WI38 (cell line): Measurements from ENCODE around the gene MED27.

Experiments
- H3K4me3 ChIP-seq: 2 replicates; pipeline ENCODE4 v1.5.1; 2011; ENCODE audit warnings: low read depth, mild to moderate bottlenecking, control low read depth, low read length
- TF ChIP-seq, protein P1 (sequence below): IDR thresholded peaks from 2 replicates; pipeline ENCODE4 v1.5.1; 2012; ENCODE audit warnings: low read depth, mild to moderate bottlenecking, control low read depth, low read length

Gene MED27

DNA sequence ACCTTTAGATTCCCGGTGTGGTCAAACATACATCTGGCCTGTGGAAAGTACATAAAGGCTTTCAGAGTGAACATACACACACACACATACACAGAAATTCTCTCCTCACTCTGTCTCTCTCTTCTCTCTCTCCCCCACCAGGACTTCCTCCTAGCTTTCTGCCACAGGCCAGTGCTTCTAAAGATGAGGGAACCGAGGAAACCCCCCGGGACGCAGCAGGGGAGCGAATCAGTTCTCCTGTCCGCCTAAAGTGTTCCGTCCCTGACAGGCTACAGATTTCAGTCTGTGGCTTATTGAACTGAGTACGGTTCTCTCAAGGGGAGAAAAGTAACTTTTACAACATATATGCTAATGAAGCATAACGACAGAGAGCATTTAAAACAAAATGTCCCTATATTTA, 75.8 kb downstream of the MED27 start:
- no peak overlapping the region for H3K4me3 ChIP-seq
- TF ChIP-seq, protein P1, sequence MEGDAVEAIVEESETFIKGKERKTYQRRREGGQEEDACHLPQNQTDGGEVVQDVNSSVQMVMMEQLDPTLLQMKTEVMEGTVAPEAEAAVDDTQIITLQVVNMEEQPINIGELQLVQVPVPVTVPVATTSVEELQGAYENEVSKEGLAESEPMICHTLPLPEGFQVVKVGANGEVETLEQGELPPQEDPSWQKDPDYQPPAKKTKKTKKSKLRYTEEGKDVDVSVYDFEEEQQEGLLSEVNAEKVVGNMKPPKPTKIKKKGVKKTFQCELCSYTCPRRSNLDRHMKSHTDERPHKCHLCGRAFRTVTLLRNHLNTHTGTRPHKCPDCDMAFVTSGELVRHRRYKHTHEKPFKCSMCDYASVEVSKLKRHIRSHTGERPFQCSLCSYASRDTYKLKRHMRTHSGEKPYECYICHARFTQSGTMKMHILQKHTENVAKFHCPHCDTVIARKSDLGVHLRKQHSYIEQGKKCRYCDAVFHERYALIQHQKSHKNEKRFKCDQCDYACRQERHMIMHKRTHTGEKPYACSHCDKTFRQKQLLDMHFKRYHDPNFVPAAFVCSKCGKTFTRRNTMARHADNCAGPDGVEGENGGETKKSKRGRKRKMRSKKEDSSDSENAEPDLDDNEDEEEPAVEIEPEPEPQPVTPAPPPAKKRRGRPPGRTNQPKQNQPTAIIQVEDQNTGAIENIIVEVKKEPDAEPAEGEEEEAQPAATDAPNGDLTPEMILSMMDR = no peak

DNA sequence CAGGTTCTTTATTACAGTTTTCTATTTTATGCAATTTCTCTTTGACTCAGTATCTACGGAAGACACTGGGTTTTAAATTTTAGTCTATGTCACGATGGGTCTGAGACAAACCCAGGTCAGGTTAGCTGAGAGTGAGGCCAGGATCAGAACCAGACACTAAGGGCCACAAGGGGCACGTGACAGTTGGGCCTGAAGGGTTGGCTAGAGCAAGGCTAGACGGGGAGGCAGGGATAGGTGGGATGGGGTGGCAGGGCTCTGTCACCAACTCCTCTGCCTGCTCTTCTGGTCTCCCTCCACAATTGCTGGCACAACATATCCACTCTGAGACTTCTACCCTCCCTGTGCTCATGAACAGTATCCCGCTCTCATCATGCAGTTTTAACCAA, 76.4 kb downstream of the MED27 start:
- TF ChIP-seq, protein P1 = no peak
- H3K4me3 ChIP-seq = no peak overlapping the region

- TF ChIP-seq, protein P1 = no peak
- no peak overlapping the region for H3K4me3 ChIP-seq
These were observed 76.9 kb downstream of the MED27 start for GRCh38 chr9:132002643-132003318.

- TF ChIP-seq, protein P1 = no peak
- H3K4me3 ChIP-seq = no peak overlapping the region
These were observed 78.1 kb downstream of the MED27 start for GRCh38 chr9:132001567-132001966.

DNA sequence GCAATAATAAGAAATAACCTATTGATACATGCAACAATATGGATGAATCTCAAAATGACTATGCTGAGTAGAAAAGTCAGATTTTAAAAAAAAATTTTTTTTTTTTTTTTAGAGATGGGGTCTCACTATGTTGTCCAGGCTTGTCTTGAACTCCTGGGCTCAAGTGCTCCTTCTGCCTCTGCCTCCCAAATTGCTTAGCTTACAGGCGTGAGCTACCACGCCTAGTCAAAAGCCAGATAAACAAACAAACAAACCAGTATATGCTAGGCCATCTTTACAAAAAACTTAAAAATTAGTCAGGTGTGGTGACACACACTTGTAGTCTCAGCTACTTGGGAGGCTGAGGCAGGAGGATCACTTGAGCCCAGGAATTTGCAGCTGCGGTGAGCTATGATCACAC, 79.0 kb downstream of the MED27 start:
- H3K4me3 ChIP-seq = no peak overlapping the region
- TF ChIP-seq, protein P1 = no peak

- H3K4me3 ChIP-seq = no peak overlapping the region
- TF ChIP-seq, protein P1 = no peak
These were observed 79.7 kb downstream of the MED27 start for GRCh38 chr9:131999692-132000551.

DNA sequence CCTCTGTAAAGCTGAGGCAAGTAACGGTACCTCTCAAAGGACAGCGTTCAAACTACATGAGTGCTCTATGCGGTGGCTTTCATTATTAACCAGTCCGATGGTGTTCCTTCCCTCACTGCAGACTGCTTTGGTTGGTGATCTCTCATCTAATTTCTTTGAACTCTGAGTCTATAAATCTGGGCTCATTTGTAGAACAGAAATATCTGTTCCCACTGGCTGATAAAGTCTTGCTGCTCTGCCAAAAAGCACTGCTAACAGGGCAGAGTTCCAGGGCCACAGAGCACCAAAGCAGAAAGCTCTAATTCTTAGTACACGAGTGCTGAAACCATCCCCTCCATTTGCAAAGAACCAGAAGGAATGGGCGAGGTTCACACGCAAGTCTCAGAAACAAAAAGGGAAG, 81.9 kb downstream of the MED27 start:
- no peak overlapping the region for H3K4me3 ChIP-seq
- TF ChIP-seq, protein P1 = no peak
